Medulla oblongata (tissue), 1 donor: ENCODE data around the gene ALPK1.
"Not testable (repeated sequence)": the region's sequence is repeated elsewhere in the genome, so short reads cannot be mapped to it uniquely, and the experiment has no call there.

Experiments used
- DNase-seq: peaks from one replicate; pipeline ENCODE4 v3.0.0-alpha.2; 2015; ENCODE audit errors: extremely low spot score

Gene ALPK1

DNA sequence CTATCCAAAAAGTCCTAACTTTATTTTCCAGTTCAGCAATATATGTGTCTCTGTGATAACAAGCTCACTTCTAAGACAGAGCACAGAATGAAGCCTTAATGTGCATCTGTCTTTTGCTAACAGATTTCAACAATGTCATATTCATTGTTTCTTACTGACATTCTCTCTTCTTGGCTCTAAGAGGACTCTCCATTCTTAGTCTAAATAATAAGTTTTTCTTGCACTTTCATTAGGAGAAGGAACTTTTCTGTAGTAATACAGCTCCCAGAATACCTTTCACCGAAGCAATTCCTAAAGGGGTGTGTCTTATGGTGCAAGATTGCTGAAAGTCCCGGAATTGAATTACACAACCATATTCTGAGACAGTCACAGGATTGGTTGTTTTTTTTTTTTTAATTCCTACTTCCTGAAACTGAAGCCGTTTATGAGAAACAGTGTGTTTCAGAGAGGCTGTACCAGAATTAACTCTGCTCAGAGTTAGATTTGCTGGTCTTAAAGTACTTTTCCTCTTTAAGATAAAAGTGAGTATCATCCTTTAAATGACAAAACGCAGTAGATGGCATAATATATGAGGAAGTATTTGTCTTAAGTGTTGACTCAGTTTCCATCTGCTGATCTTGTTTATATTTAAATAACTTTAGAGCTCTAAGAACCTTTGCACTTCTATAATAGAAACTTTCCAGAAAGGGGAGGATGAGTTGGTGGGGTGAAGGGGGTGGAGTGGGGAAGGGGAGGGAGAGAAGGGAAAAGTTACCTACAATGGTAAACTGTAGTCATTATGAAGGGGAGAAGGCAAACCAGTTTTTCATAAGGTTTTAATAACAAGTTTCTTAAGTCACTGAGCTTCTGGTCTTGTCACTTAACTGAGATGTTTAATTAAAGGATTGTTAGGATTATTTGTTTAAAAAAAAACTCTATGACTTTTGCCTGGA, at the start of gene ALPK1:
Gene ALPK1 (plus strand): TSS at position 421 of the 932 bp plus-strand sequence.
- DNase-seq: peak; percentile 73

- DNase-seq: peak; percentile 9
Measured at GRCh38 chr4:112251019-112251643, 46.0 kb upstream of the ALPK1 start.

DNA sequence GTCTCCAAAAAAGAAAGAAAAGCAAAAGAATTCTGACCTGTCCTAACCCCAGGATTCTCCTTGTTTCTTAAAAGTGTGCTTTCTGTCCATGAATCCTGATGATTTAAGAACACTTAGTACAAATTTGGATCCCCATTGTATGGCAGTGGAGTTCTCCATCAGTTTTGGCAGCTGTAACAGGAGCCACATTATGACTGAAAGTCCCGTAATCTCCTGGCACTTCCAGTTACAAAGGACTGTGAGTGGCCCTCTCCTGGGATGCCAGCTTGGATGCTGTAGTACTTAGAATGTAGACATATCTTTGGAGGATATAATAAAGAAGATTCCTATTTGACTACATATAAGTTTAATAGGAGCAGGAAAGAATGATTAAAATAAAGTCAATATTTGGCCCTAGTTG, 44.9 kb upstream of the ALPK1 start:
- no peak for DNase-seq

DNA sequence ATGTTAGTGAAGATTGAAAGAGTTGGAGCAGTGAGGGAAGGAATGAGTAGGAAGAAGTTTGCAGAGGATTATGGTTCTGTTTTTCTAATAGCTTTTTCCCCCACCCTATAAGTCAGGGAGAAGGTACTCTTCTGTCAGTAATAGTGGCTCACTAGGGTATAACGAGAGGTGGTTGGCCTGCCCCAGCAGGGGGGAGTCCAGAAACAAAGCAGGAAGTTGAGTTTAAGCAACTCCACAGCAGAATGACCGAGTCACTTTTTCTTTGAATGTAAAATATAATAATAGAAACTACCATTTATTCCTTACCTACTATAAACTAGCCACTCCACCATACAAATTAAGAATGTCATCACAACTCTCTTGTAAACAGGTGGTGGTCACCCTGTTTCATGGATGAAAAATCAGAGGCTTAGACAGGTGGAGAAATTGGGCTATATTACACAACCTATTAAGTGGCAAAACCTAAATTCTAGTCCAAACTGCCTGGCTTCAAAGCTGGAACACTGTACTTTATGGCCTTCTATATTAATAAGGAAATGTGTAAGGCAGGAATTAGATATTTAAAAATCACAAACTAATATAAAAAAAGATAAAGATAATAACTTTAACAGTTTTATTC, 43.7 kb upstream of the ALPK1 start:
- DNase-seq: no peak

DNA sequence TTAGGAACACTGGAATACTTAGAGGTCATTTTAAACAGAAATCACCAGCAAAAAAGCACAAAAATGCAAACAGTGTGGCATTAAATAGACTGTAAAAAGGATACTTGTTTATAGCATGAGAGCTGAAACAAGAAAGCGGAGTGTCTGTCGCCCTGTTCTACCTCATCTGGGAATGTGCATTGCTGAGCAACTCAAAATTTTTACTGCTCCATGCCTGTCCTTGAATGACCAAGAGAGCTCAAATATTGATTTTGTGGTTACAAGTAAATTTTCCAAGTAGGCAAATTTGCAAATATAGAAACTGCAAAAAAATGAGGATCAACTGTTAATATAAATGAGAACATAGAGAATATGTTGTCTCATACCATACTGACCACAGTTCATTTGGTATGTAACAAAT, 40.1 kb upstream of the ALPK1 start:
- no peak for DNase-seq

- peak; percentile 29 for DNase-seq
Measured at GRCh38 chr4:112266823-112267222, 30.3 kb upstream of the ALPK1 start.

- DNase-seq: no peak
Measured at GRCh38 chr4:112270051-112270450, 27.1 kb upstream of the ALPK1 start.

- DNase-seq: no peak
Measured at GRCh38 chr4:112270640-112271421, 26.3 kb upstream of the ALPK1 start.

DNA sequence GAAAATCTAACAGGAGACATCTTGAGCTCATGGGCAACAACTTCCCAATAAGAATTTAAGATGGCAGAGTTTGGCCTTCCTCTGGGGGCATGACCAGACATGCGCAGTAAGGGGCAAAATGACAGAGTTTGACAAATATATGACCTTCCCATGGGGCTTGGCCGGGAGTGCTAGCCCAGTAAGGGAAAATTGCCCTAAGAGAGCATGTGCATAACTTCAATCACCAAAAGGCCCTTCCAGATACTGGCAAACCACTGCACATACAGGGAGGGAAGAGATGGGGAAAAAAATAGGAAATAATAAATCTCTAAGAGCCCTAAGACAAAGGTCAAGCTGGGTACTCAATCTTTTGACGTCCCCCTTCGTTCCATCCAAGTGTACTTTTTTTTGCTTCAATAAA, 24.9 kb upstream of the ALPK1 start:
- DNase-seq: no peak

- DNase-seq: no peak
Measured at GRCh38 chr4:112274959-112275358, 22.2 kb upstream of the ALPK1 start.

- DNase-seq: no peak
Measured at GRCh38 chr4:112276113-112276512, 21.1 kb upstream of the ALPK1 start.

GRCh38 chr4:112277220-112277619, 19.9 kb upstream of the ALPK1 start:
- no peak for DNase-seq

GRCh38 chr4:112277705-112278448, 19.3 kb upstream of the ALPK1 start:
- DNase-seq: no peak

GRCh38 chr4:112279025-112279881, 17.9 kb upstream of the ALPK1 start:
- DNase-seq: no peak

DNA sequence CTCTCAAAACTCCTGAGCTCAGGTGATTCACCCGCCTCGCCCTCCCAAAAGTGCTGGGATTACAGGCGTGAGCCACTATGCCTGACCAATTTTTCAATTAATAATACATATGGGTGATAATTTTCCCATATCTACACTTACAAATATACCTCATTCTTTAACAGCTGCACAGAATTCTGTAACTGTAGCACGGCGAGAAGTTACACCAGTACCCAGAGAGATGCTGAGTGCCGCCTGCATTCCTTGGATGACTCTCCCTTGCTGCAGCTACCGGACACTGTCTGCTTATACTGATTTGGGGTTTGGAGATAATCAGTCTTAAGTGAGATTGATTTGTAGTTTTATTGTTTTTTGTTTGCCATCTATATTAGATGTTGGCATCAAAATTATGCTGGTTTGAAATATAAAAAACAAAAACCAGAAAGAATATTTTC, 17.3 kb upstream of the ALPK1 start:
- DNase-seq: no peak

DNA sequence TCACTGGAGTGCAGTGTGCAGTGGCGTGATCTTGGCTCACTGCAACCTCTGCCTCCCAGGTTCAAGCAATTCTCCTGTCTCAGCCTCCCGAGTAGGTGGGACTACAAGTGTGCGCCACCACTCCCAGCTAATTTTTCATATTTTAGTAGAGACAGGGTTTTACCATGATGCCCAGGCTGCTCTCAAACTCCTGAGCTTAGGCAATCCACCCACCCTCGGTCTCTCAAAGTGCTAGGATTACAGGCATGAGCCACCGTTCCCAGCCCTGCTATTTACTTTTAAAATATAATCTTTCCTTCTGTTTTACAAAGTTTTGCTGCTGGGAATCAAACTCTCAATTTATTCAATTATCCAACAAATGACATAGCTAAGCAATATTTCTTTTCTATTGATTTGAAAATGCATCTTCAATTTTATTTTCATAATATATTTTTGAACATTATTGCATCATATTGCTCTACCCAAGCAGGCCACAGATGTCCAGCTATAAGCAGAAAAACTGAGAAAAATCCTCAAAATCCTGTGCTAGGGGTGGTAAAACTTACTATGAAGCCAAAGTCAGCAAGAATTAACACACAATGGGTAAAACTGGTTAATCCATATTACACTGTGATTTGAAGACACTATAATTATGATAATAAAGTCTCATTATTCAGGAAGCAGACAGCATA, 16.6 kb upstream of the ALPK1 start:
- no peak for DNase-seq

GRCh38 chr4:112281895-112282398, 15.2 kb upstream of the ALPK1 start:
- DNase-seq: not testable (repeated sequence)

GRCh38 chr4:112282860-112283667, 14.1 kb upstream of the ALPK1 start:
- no peak for DNase-seq
